ENCODE results near the gene PLA2R1.
"Not testable (repeated sequence)": the region's sequence is repeated elsewhere in the genome, so short reads cannot be mapped to it uniquely, and the experiment has no call there.

PLA2R1 gene

DNA sequence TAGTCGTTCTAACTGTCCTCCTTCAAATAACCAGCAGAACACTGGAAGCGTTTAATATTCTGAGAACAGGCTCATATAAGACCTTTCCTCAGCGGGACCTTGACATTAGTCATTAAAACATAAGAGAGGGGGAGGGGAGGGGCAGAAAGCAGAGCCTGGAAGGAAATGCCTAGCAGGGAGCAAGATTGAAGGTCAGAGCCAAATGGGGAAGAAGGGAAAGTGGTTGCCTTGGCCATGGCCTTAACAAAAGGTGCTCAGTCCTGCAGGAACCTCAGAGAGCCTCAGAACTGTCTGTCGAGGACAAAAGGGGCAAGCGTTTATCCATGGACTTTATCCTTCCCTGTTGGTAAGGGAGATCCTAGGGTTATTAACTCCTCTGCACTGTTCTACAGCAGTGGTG lies 856 bp upstream of the PLA2R1 start:
- no peak for DNase-seq

DNA sequence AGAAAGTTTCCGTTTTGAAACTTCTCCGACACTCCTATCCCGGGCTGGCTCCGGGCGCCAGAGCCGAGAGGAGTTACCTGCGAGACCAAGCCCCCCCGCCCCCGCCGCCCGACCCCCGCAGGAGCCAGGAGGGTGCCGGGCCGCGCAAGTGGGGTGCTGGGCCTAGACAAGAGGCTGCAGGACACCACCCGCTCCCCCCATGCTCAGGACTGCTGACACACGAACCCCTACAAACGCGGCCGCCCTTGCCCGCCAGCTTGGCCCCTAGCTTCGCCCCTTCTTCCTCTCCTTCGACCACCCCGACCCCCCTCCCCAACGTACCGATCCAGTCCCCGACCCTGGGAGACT lies 497 bp downstream of the PLA2R1 start:
- DNase-seq = no peak

DNA sequence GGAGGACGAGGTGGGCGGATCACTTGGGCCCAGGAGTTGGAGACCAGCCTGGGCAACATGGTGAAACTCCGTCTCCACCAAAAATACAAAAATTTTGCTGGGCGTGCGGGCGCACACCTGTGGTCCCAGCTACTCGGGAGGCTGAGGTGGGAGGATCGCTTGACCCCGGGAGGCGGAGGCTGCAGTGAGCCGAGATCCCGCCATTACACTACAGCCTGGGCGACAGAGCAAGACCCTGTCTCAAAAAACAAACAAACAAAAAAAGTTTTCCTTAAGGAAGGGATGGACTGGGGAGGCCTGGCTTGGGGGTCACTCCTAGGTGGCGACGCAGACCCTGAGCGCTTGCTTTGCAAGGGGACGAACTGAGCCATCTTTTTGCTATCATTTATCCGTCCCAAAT lies 882 bp downstream of the PLA2R1 start:
- no peak for DNase-seq

DNA sequence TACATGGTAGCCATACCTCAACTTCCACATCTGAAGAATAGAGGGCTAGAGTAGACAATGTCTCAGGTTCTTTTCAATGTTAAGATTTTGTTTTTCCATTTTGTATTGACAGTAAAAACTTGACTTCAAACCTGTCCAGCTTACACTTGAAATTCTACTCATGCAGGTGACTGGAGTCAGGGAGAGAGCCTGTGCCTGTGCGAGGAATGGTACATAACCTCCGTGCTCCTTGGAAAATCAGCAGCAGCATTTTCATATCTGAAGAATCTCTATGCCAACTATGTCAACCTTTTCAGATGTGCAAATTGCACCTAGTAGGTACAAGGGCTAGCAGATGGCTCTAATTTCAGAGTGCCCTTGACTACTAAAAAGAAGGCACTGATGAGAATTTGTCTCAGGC lies 2.1 kb downstream of the PLA2R1 start:
- DNase-seq = no peak

DNA sequence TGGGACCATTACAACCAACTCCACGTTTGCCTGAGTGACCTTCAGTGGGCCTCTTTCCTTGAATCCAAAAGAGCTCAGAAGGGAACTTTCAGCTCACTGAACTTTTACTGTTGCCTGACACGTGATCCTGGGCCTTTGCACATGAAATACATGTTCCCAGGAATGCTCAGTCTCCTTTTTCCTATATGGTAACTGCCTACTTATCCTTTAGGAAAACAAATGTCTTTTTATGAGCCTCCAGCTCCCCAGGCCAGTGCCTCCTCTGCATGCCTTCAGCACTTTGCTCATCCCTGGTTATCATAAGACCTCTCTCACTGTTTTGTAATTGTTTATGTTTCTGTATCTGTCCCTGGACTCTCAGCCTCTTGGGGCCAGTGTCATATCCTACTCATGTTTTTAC lies 5.1 kb downstream of the PLA2R1 start:
- no peak for DNase-seq

DNA sequence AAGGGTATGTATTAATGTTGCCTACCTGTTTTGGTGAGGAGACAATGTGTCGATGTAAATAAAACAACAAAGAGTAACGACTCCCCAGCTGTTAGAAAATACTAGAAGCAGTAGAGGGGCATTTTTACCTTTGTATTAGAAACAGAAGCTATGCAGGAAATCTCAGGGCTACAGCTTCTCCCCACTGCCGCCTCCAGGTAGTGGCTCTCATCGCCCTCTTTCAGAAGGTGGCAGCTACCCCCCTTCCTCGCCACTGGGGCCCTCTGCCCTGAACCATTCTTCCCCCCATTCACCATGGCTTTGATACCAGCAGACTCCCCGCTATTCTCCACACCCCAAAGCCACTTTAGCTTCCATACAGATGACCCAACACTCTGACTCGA lies 6.7 kb downstream of the PLA2R1 start:
- no peak for DNase-seq

DNA sequence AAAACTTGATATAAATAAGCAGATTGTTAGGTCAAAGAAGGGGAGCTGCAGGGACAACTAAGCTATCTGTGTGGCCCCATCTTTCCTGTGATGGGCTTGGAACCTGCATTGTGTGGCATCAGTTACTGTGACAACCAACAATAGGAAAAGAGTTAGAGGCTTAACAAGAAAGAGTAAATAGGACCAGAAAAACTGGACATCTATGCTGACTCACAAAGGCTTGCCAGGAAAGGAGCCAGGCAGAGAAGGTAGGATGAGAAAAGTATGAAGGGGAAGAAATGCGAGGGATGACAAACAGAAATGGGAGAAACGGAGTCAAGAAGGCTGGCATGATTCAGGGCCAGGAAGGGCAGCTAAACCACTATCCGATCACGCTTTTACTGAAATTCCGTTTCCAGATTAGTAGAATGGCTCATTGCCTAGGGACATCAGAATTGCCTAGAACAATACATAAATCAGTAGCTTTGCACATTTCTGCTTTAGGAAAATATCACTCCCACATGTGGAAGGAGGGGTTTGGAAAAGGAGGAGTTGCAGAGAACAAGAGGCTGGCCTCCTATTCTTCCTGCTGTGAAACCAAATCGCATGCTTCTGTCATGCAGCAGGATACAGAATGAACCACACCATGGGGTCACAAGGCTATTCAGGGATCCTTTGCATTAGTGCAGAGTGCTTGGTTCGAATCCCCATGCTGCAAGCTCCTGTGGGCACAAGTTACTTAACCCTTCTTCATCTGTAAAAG lies 7.3 kb downstream of the PLA2R1 start:
- no peak for DNase-seq

DNA sequence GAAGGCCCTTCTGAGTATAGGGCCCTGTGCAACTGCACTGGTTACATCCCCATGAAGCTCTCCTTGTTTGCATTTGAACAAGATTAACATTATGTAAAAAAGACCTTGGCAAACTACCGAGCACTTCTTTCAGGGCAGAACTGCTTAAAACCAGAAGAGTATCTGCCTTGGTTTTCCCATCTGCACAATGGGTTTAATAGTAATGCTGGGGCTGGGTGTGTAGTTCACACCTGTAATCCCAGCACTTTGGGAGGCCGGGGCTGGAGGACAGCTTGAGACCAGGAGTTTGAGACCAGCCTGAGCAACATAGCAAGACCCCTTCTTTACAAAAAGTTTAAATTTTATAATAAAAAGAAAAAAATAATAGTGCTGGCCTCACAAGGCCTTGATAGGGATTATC lies 8.5 kb downstream of the PLA2R1 start:
- no peak for DNase-seq

DNA sequence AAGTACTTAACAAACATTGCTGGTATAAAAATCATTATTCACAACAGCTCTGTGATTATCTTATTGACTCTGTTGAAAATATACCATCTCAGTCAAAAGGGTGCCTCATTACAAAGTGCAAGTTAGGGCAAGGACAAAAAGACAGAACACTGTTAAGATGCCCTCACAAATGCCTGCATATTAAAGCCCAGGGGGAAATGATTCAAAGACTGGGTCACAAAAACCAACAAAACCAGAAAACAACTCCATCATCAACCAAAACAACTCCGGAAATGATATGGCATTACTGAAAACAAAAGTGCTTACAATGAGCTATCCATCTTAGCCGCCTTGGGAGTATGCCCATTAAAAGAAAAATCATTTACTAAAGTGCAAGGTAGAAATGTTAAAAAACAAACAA lies 9.9 kb downstream of the PLA2R1 start:
- no peak for DNase-seq

DNA sequence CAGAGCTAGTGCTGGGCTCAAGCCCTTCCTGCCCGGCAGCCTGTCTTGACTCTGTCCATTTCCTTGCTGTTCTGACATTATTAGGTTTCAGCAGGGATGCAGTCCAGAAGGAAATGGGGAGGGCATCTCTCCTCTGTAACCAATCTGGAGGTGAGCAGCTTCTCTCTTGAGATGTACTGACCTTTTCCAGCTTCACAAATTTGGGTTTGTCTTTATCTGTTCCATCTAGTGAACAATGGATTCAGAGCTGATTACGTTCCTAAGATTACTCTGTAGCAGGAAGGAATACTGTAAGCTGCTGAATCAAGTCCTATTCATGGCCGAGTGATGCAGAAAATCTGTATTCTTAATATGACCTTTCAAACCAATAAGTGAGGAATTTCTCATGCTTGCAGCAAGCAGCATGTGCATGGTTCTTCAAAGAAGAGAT lies 11.0 kb downstream of the PLA2R1 start:
- no peak for DNase-seq

DNA sequence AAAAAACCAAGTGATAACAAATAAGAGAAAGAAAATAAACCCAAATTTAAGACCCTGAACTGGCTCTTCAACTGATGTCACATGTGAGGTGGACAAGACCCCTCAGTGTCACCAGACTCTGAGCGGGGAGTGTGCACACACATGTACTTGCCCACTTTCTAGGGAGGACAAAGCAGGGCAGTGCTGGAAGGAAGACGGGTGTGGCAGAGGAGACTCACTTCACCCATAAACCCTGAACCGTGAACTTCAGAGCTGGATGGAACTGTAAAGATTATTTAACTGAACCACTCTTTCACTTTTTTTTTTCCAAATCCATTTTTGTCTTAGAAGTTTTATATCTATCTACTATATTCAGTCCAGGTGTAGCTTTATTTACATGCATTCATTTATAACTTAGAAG lies 12.3 kb downstream of the PLA2R1 start:
- DNase-seq = no peak

DNA sequence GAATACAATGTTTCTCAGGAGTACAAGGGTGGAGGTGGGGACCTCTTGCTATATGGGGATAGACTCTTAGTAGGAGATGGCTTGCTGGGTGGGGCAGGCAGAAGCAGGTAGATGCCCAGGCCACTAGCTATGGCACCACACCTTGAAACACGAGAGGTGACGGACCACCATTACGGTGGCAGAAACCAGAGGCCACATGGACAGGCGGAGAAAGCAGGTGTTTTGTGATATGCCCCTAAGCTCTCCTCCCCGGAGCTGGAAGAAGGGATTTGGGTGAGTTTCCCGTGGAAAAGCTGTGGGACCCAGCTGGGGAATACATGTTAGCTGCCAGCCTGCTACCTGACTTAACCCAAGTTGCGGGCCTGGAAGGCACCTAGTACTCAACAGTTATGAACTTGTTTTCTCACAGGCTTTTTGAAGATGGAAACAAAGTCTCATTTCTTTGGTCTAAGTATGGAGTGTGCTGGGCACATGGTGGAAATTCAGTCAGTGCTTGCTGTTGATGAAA lies 16.7 kb downstream of the PLA2R1 start:
- no peak for DNase-seq

DNA sequence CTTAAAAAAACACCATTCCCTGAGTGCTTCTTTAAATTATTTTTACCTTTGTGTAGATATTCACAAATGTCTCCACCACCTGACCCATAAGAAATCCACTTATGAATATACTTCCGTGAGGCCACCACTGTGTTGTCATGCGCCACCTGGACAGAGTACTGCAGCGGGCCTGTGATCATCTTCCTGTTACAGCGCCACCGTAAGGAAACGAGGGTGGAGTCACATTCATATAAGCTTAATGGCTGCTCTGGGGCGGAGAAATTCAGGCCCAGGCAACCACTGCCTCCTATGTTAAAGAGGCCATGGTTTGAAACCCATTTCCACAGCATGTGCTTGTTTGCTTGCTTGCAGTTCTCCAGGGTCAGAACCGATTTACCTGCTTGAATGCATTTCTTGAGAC lies 17.7 kb downstream of the PLA2R1 start:
- no peak for DNase-seq

DNA sequence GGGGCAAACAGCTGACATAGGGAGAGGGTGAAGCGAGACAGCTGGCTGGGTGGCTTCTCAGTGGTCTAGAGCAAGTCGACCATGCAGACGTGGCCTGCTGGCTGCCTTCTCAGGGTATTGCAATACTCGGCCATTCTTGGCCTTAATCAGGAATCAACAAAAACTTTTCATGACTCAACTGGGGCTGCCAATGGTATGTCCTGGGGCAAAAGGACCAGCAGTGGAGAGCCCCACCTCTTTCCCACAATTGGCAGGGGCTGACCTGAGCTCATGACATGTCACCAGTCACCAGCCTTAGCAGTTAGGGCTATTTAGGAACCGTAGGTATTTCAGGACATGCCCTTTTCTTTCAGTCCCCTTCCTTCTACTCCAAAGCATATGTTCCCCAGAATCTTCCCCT lies 19.1 kb downstream of the PLA2R1 start:
- no peak for DNase-seq

DNA sequence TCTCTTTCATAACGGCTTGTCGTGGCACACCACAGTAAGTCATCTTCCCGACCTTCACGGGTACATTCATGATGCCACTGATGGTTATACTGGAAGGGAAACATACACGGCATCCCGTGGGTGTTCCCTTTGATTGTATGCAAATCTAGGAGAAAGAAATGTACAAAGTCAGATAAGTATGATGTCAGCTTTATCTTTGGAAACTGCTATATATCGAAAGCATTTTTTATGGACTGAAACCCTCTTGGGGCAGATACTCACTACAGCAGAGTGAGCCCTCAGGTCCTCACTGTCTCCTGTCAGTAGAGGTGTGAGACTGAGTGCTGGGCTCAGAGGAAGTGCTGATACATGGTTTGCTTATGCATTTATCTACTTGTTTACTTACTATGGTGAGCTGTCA lies 20.4 kb downstream of the PLA2R1 start:
- DNase-seq = no peak

DNA sequence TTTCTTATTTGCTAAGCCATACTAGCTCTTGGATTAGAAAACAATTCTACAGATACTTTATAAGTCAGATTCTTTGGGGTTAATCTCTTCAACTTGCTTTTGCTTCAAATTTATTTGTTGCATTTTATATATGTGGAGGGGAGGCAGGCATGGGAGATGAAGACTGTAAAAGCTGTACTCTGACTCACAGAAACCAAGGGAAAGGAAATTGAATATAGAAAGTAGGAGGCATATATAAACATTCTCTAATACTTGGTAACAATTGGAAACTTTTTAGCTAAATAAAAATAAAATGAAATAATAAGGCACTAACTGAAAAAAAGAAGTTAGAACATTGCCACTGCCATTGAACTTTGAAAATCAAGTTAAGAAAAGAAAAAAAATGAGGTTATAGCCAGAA lies 21.3 kb downstream of the PLA2R1 start:
- no peak for DNase-seq

DNA sequence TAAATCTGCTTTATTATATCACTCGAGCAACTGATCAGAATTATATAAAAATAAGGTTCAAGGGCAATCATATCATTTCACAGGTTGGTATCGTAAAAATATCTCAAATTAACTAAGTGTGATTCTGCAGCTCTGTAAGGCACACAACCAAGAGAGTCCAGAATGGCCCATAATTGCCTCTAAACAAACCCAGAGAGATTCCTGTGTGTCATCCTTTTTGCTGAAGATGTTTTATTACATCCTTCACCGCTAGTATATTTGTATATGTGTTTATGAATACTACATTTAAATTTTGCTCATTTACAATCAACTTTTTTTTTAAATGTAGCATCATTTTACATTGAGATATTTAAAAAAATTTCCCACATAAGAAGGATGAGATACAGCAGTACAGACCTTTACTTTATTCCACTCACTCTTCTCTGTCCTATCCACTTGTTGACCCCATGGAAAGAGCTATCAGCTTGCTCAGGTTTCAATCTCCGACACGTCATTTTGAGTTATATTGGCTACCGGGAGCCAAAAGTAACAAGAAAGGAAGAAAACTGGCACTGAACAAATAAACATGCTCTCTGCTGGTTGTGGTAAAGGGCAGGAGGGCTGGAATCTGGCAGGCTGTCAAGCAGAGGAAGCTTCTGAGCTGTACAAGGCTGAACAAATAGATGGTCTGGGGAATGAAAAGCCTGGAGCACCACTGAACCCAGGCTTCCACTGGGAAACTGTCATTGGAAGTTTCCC lies 23.1 kb downstream of the PLA2R1 start:
- peak; percentile 45 for DNase-seq

DNA sequence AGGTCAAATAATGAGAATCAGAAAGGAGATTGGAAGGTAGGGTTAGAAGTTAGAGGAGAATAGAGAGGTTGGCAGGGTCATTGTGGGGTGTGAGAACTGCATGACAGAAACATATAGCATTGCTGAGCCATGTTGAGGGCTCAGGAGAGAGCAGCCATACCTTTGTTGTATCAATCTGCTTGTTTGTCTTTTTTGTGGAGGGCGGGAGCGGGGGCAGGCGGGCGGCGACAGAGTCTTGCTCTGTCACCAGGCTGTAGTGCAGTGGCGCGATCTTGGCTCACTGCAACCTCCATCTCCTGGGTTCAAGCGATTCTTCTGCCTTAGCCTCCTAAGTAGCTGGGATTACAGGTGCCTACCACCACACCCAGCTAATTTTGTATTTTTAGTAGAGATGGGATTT lies 23.8 kb downstream of the PLA2R1 start:
- DNase-seq = not testable (repeated sequence)

DNA sequence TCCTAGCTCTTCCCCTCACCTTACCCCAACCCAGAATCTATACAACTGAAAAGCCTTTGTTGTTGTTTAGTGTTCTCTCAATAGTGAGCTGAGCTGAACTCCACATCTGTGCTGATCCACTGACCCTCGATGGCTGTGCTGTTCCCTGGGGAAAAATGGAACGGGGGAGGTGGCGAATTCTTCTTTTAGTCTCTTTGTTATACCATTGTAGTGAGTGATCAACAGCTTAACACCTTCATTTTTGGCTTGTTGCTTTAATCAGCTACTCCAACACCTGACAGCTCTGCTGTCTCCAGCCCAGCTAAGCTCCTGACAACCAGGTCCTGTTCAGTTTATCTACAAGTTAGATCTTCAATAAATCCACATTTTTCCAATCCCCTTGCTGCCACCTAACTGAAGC lies 25.7 kb downstream of the PLA2R1 start:
- DNase-seq = no peak

DNA sequence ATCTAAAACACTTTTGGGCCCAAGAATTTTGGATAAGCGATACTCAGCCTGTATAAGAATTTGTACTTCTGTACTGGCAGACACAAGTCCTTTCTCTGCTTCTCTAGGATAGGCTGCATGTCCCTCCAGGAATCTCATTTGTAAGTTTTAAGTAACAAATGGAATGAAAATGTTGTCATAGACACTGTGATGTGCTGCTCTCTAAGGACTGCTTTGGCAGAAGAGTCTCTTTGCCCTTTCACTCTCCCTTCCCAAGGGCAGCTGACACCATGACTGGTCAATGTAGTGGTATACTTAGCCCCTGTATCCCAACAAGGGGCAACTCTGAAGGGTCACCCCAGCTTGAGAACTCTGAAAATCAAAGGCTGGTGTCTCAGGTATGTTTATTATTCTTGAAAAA lies 27.3 kb downstream of the PLA2R1 start:
- no peak for DNase-seq

DNA sequence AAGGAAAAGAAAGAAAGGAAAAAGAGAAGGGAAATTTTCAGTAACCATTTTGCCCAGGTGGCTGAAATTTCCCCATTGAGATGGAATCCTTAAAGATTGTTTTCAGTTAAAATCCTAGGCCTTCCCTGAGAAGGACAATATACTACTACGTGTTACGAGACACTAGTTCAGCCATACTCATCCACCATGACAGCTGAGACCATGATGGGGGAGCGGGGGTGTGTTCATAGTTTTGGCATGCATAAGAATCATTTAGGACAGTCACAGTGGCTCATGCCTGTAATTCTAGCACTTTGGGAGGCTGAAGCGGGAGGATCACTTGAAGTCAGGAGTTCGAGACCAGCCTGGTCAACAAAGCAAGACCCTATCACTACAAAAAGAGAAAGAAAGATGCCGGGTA lies 28.0 kb downstream of the PLA2R1 start:
- no peak for DNase-seq

DNA sequence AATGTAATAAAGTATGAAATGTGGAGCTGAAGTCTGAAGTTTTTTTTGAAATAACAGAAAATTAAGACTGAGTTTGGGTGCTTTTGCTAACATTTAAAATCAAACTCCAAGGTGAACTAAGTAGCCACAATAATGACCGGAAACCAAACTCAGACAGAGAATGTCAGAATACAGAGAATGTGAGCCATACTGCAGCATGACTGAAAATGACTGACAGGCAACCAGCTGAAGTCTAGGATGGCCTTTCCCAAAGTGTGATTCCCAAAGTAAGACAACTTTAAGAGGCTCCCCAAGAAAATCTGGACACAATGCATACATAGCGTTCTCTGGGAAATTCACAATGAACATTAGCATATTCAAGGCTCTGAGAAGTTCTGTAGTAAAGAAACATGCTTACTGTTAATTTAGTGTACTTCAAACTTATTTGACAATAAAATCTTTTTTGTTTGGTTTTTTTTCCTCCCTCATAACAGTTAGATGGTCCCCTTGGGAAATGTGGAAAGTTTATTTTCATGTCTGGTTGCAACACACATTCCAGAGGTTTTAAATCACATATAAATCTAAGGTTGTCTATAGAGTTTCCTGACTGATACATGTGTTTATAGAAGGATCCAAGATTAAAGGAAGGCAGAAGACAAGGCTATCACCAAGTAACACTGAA lies 28.6 kb downstream of the PLA2R1 start:
- no peak for DNase-seq

DNA sequence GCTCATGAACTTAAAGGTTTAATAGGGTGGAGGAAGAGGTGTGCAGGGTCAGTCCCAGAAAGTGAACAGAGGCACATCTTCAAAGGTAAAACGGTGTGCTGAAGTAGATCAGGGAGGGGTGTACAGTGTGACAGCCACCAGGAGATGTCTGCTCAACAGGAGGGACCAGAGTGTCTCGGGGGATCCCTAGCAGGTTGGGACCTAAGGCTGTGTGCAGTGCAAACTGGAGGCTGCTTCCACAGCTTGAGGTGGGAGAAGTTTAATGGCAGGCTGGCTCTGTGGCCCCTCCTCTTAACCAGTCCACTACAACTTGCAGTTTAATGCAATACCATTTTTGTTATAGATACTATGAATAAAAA lies 33.2 kb downstream of the PLA2R1 start:
- no peak for DNase-seq
